ENCODE data around the gene PIN4. TPM values are rescaled to one million over a fixed set of nuclear protein-coding genes. Genes with fewer than 3 reads are reported as not detected.

Gene PIN4
- 22.3 and 29.8 TPM in 2 replicates for polyA plus RNA-seq (2012; rRNA removed)
- polyA plus RNA-seq (2012; cell fraction: cytosol; rRNA removed): 31.2 and 78.5 TPM in 2 replicates
- polyA plus RNA-seq (2012; cell fraction: nucleus; rRNA removed): 5.0 and 10.0 TPM in 2 replicates

- H3K9ac ChIP-seq: peak within 1 kb of the TSS; percentile 97
- peak within 1 kb of the TSS; percentile 94 to 99 for H3K4me3 ChIP-seq (ENCODE audit: low read depth in 2 of 2, low read length in 1 of 2)
- H3K79me2 ChIP-seq (ENCODE audit: insufficient read depth): peaks cover 35% of the 10 kb centered on the region
- peak; percentile 94 for DNase-seq
- H3F3A ChIP-seq (replicated peaks; ENCODE audit: insufficient read depth): no peaks in the 10 kb centered on the region
- H3K4me2 ChIP-seq: peak within 1 kb of the TSS; percentile 80
- no peaks in the 10 kb centered on the region for H3K9me2 ChIP-seq
- no peaks in the 10 kb centered on the region for H3K27me3 ChIP-seq (ENCODE audit: insufficient read depth)
- under 1% methylated on average over 46 of the region's 46 CpGs for WGBS (ENCODE audit: low lambda C conversion rate)
- no peaks in the 10 kb centered on the region for H3K9me3 ChIP-seq
- H2AFZ ChIP-seq (ENCODE audit: low read depth): peak within 1 kb of the TSS; percentile 99
- CTCF ChIA-PET: interaction anchor here (0.7 to 1.7 kb wide), 10 partner anchors 12 to 183 kb away, joined by 3 to 6 read pairs (median 4); partner anchors contain the start of gene RPS4X
- H3K36me3 ChIP-seq (replicated peaks in 1 of 2; ENCODE audit: control insufficient read depth in 1 of 2, insufficient read depth in 2 of 2, low read length in 1 of 2): peaks cover 3% of the 10 kb centered on the region in 2 experiments
- no peaks in the 10 kb centered on the region for H4K20me1 ChIP-seq (ENCODE audit: insufficient read depth)
- POLR2A ChIA-PET: interaction anchor here (0.7 to 2.3 kb wide), 11 partner anchors 9 to 162 kb away, joined by 3 to 24 read pairs (median 4); partner anchors contain the start of genes ERCC6L, RPS4X and RTL5
- H3K27ac ChIP-seq (ENCODE audit: low read depth in 2 of 2, low read length in 1 of 2): peak within 1 kb of the TSS; percentile 76 to 99
- H3K4me1 ChIP-seq (ENCODE audit: control insufficient read depth in 1 of 2, insufficient read depth in 2 of 2, low read depth in 1 of 2, low read length in 1 of 2): peaks cover 2 to 10% of the 10 kb centered on the region in 2 experiments; a peak in 2 of 4 replicates
- TF ChIP-seq RCOR1 (IDR thresholded peaks at IDR 0.05; ENCODE audit: low read length) (no peak), GATA2 (CRISPR knock-in tag; IDR thresholded peaks at IDR 0.05) (no peak), EZH2phosphoT487 (IDR thresholded peaks at IDR 0.05; ENCODE audit: borderline replicate concordance, low read depth) (no peak), RAD21 (IDR thresholded peaks at IDR 0.05; ENCODE audit: low read length) (no peak), USF1 (IDR thresholded peaks at IDR 0.05; ENCODE audit: borderline replicate concordance, low read depth) (no peak), MAX (IDR thresholded peaks at IDR 0.05; ENCODE audit: low read depth) (peak; percentile 44; the same call in 1 of the 2 replicates), FOXJ3 (CRISPR knock-in tag; IDR thresholded peaks at IDR 0.05) (no peak), NRF1 (IDR thresholded peaks at IDR 0.05; ENCODE audit: low read depth, low read length) (peak; percentile 45; the same call in 1 of the 2 replicates), POLR2AphosphoS5 (IDR thresholded peaks at IDR 0.05; ENCODE audit: low read depth, low read length) (peak; percentile 60; the same call in 1 of the 2 replicates), USF2 (IDR thresholded peaks at IDR 0.05; ENCODE audit: borderline replicate concordance, low read depth, low read length) (no peak), IRF3 (IDR thresholded peaks at IDR 0.05; ENCODE audit: low read depth, low read length) (peak; percentile 40; the same call in 1 of the 2 replicates), EP300 (IDR thresholded peaks at IDR 0.05; ENCODE audit: borderline replicate concordance in 1 of 2, low read depth in 1 of 2, low read length in 1 of 2) (no peak; a peak in 1 of 4 replicates), YY1 (IDR thresholded peaks at IDR 0.05; ENCODE audit: low read depth) (peak; percentile 78; the same call in 1 of the 2 replicates), FOXM1 (IDR thresholded peaks at IDR 0.05; ENCODE audit: low read depth) (no peak), PBX3 (IDR thresholded peaks at IDR 0.05) (no peak), SIN3A (IDR thresholded peaks at IDR 0.05; ENCODE audit: borderline replicate concordance, low read depth, low read length) (peak; percentile 71; the same call in 1 of the 2 replicates), CTCF (IDR thresholded peaks at IDR 0.05) (no peak), MXI1 (IDR thresholded peaks at IDR 0.05; ENCODE audit: low read depth, low read length) (peak; percentile 90), TAF1 (IDR thresholded peaks at IDR 0.05; ENCODE audit: borderline replicate concordance, low read depth, low read length) (peak; percentile 67), CHD2 (IDR thresholded peaks at IDR 0.05; ENCODE audit: low read length, partially characterized antibody) (no peak)
Measured at GRCh38 chrX:72181178-72182125, at the start of gene PIN4. Gene PIN4 (plus strand): TSS chrX:72181757. CDS start chrX:72181786, 29 bp downstream.
